GM04504 (cell line): Measurements from ENCODE around the gene REPS1.
"Not testable (repeated sequence)": the region's sequence is repeated elsewhere in the genome, so short reads cannot be mapped to it uniquely, and the experiment has no call there.

Experiments used
- DNase-seq: peaks from one replicate; pipeline ENCODE4 v3.0.0-alpha.2; 2012; ENCODE audit warnings: low read depth

Gene REPS1

DNA sequence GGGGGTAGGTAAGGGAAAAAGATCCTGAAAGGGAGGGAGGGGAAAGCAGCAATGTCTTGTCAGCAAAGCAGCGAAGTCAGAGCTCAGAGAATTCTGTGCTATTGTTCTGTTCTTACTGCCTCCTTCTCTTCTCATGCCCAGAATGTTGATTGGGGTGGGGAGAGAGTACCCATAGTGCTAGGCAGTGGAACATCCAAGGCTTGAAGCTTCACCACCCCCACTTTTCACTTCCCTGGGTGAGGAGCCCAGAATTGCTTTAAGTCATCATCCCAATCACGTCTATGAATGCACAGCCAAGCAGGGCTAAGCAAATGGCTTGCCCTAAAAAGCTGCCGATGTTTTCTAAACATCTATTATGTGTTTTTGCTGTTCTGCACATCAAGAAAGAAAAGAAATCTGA, 16.5 kb downstream of the REPS1 start:
- DNase-seq, result no peak

DNA sequence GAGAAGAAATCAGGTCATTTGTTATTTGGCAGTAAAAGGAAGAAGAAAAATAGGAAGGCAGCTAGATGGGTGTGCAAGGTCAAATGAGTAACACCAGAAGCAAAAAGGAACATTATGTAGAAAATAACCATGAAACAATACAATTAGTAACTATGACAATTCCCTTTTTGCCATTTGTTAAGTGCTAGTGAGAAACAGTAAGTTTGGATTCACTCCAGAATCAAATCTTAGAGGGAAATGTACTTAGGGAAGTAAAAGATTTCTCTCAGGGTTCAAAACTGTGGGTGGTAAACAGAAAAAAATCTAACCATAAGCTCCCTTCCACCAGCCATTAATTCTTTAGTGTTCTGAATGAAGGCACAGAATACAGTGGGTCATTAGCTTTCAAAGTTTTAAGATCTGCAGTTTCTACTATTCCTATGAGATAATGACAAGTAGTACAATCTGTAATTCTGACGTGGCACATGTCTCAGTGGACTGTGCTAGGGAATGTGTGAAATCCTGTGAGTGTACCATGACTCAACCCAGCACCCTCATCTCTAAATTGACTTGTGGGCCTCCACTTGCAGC, 17.1 kb downstream of the REPS1 start:
- DNase-seq, result peak; percentile 80

DNA sequence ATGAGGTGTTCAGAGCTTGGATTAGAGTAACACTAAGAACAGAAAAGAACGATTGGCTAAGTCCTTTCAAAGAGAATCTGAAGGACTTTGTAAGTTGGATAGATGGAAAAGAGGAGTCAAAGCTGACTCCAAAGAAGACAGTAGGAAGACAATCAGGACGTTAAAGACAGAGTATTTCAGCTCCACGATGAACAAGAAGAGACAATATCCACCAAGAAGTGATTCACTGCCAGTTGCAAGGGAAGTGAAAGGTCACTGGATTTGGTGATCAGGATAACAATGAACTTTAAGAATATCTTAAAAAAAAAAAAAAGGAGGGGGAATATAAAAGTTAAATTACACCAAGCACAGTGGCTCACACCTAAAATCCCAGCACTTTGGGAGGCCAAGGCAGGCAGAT, 17.9 kb downstream of the REPS1 start:
- DNase-seq, result no peak

- DNase-seq, result no peak
Measured at GRCh38 chr6:138966870-138967269, 21.2 kb downstream of the REPS1 start.

DNA sequence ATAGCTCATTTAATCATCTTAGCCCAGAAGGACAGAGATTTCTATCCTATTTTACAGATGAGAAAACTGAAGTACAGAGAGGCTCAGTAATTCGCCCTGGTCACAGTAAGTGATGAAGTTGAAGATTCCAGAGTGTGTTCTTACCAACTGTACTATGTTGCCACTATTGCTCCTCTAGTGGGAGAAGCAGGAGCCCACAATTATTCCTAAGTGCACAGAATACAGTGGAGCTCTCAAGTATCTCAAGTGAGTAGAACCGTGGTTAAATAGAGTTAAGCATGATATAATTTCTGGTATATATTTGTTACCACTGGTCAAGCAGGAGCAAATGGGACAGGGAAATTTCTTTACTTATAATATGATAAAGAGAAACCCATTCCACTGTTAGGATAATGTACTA, 22.1 kb downstream of the REPS1 start:
- DNase-seq, result no peak

DNA sequence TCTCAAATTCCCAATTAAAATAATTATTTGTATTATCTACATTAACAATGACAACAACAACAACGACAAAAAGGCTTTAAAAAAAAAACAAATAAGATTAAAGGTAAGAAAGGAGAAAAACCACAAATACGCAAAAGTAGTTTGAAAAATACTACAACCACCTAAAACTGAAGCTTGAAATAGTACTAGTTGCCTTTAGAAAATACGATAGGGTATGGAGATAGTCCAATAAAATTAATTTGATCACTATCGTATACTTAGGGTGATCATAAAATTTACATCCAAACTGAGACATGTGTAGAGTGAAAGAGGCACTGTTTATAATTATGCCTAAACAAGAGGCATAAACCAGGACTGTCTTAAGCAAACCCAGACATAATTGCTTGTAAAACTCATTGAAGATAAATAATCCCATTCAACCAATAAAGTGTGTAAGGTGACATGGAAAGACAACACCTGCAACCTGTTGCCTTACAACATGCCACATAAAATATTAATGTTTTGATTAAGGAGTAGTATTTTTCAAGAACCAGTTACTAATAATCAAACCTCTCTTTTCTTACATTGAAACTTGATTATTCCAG, 22.7 kb downstream of the REPS1 start:
- DNase-seq, result no peak

GRCh38 chr6:138964012-138964411, 24.0 kb downstream of the REPS1 start:
- DNase-seq, result no peak

DNA sequence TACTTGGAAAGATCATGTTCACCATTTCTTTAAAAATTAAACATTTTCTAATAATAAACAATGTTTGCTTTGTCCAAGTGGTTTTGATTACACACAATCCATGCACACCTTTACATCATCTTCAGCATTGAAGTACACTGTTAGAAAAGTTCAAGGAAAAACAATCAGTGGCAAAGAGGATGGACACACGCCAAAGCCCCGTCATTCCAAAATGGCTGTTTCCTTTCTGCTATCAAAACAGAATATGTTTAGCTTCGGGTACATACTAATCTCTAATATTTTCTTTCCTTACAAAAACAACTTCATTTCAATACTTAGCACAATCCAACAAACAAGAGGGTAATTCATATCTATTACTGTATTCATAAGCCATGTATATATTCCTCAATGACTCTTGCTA, 24.5 kb downstream of the REPS1 start:
- no peak for DNase-seq

GRCh38 chr6:138963119-138963518, 24.9 kb downstream of the REPS1 start:
- DNase-seq, result no peak

GRCh38 chr6:138959521-138959920, 28.5 kb downstream of the REPS1 start:
- DNase-seq, result no peak

GRCh38 chr6:138958595-138958994, 29.5 kb downstream of the REPS1 start:
- DNase-seq, result no peak

DNA sequence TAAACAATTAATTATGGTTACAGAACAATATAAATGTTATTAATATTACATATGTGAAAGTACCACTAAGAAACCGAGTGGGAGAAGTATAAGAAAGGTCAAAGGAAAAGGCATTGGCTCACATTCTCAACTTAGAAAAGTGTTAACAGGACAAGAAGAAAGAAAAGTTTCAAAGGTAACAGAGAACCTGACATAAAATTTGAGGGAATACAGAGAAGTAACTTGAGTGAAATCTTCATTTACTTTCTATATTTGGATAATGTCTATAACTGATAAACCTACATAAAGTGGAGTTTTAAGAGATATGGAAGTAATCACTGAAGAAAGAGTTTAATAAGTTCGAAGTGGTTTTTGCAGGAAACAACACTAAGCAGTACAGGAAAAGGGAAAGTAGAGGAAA, 30.1 kb downstream of the REPS1 start:
- no peak for DNase-seq

DNA sequence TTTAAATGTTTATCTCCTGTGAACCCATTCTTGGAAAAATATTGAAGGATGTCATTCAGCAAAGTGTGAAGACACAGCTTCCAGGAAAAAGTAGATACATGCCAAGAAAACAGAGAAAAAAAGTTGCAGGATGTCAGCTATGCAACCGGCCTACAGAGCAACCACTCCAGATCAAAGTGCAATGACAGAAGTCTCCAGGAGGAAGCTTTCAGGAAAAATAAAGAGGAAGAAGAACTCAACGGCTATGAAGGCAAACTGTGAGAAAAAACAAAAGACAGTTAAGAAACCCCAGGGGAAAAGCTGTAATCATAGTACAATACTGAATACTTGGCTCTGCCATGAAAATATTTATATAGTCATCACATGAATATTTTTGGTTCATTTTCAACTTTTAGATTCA, 30.6 kb downstream of the REPS1 start:
- DNase-seq, result no peak

- DNase-seq, result no peak
Measured at GRCh38 chr6:138956244-138956924, 31.7 kb downstream of the REPS1 start.

GRCh38 chr6:138955262-138955661, 32.8 kb downstream of the REPS1 start:
- DNase-seq, result no peak

DNA sequence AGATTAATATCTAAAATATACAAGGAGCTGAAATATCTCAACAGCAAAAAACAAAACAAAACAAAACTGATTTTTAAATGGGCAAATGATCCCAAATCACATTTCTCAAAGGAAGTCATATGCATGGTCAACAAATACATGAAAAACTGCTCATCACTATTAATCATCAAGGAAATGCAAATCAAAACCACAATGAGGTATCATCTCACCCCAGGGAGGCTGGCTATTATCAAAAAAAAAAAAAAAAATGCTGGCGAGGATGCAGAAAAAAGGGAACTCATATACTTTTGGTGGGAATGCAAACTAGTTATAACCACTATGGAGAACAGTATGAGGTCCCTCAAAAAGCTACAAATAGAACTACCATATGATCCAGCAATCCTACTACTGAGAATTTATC, 34.6 kb downstream of the REPS1 start:
- DNase-seq, result no peak

GRCh38 chr6:138948546-138949179, 39.4 kb downstream of the REPS1 start:
- no peak for DNase-seq

GRCh38 chr6:138948004-138948403, 40.0 kb downstream of the REPS1 start:
- no peak for DNase-seq

GRCh38 chr6:138945354-138945753, 42.7 kb downstream of the REPS1 start:
- no peak for DNase-seq

DNA sequence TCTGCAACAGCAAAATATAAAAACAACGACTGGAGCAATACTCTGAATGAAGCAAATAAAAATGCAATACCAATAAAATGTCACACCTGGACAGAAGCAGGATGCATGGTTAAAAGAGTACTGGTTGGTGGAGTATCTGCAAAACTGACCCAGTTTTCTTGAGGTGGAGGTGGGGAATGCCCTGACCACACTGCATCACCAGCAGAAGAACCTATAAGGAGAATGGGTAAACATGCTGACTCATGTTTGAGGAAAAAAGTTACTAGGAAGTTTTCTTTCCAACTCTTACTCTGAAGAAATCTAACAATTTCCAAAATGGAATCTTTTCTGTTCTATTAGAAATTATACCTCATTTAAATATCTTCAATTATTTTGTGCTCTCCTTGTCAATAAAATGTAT, 43.6 kb downstream of the REPS1 start:
- peak; percentile 7 for DNase-seq

GRCh38 chr6:138943089-138943625, 44.9 kb downstream of the REPS1 start:
- DNase-seq, result no peak

- DNase-seq, result not testable (repeated sequence)
Measured at GRCh38 chr6:138936873-138937272, 51.2 kb downstream of the REPS1 start.

- no peak for DNase-seq
Measured at GRCh38 chr6:138931660-138932059, 56.4 kb downstream of the REPS1 start.
